HUDEP-2 (cell line): ENCODE data around the gene FXYD2.
"Not testable (repeated sequence)": the region's sequence is repeated elsewhere in the genome, so short reads cannot be mapped to it uniquely, and the experiment has no call there.

Source experiments
- DNase-seq, 76 experiments: peaks; one replicate each; lab custom pipeline; 2025; ENCODE audit not compliant: unreplicated experiment in 76 of 76; lab: John Stamatoyannopoulos, UW

FXYD2 gene

DNA sequence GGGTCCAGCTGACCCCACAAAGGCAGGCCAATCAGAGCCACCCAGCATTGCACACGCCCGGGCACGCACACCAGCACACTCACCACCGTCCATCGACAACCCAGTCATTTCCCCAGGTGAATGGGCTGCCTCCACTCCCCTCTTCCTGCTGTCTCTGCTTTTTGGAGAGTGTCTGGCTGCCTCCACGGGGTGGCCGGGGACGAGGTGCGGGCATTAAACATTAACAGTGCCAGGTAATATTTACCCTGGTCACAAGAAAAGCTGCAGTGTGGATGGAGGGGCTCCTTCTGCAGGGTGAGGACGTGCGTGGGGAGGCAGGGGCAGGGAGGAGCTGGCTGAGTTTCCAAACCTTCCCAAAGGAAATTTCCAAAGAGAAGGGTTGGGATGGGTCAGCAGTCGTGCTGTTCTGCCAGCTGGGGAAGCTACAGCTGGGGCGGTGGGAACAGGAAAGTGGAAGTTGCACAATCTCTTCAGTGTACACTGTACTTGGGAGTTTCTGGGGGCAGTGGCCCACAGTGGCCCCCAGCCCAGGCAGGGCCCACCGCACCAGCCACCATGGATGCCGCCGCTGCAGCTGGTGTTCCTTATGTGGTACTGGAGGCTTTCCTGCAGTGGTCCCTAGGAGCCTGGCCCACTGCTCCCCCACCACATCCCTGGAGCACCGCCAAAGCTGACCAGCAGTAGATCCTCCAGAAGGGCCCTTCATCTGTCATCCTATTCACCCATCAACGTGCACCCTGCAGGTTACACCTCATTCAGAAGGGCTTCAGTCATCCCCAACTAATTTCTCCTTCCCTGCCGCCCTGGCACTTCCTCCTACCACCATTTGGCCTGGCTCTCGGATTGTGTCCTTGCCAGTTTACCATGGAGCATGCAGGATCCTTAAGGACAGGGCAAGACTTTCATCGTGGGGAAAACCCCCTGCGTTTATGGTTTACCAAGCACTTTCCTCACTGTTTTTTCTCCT, at the start of gene FXYD2:
Gene FXYD2 (minus strand): TSS at position 174 of the 967 bp plus-strand sequence. CDS start 66 bp downstream, at position 108.
- no peak for DNase-seq

DNA sequence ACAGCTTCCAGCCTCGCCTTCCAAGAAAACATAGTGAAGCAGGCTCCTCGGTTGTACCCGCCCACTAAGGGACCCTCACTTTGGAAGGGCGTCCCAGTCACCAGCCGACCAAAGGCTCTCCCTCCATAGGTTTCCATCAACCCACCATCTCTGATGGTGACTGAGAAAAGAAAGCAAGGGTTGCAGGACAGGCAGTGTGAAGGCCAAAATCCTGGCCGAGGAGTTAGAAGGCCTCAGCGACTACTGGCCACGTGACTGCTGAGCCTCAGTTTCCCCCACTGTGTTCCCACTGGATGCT, 49.2 kb upstream of the FXYD2 start:
- DNase-seq, result no peak

GRCh38 chr11:117872975-117873827, 48.7 kb upstream of the FXYD2 start:
- no peak for DNase-seq

DNA sequence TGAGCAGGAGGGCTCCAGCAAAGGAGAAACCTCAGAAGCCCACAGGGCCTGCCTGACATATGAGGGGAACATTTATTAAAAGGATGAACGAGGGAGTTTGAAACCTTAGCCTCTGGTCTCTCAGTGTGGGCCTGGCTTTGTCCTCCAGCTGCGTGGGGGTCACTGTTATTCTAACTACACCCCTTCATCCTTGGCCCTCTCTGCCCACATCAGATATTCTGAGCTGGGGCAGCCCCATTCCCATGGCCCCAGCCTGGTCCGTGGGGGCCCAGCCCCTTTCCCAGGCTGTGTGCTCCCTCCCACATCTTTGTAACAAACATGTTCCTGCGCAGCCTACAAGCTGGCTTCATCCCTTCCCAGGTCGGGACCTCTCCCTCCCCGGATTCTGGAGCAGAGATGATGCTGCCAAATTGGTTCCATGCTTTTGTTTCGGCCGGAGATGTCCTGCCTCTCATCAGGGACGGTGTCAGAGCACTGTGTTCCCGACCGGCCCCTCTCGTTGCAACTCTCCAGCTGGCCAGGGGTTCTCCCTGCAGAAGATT, 47.9 kb upstream of the FXYD2 start:
- no peak for DNase-seq

GRCh38 chr11:117871784-117872183, 47.2 kb upstream of the FXYD2 start:
- no peak for DNase-seq

DNA sequence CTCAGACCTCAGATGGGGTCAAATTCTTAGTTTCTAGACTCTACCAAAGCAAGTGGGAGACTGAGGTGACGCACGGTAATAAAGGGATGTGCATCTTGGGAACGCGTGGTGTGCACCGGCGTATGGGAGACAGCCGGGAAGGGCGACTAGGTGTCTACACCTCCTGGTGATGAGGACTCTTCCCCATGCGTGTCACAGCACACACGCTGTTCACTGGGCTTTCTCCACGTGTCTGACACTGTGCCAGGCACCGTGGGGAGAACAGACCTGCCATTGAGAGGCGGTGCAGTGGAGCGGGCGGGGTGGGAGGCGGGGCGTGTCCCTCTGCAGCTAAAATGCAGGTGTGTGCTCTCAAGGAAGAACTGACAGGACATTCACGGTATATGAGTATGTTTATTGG, 46.6 kb upstream of the FXYD2 start:
- DNase-seq, result no peak

DNA sequence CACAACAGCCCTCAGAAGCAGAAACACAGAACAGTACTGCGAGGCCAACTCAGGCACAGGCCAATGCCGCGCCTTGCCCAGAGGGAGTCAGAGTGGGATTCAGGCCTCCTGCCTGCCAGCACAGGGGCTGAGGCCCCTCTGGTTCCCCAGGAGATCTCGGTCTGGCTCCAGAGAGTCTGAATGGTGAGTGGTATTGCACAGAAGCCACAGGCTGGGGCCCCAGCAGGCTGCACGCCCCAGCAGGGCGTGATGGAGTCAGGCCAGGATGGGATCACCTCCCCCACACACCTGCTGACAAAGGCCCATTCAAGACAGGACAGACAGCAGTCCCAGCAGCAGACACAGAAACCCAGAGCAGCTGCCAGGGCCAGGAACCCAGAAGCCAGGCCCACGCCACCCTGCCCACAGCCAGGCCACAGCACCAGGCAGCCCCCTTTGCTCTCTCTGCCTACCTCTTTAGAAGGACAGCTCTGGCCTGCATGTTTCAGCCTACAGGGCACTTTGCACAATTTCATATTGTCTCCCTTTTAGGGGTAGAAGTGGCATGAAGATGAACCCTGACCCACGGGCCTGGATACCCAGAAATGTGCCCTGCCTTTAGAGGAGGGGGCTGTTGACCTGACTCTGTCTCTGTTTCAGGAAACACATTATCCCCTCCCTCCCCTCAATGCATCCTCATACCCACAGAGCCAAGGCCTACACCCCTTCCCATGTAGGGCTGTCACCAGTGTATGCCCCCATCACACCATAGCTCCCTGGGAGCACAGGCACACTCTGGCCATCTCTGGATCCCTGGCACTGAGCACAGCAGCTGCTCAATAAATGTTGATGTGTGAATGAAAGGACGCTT, 45.8 kb upstream of the FXYD2 start:
- DNase-seq, result no peak

DNA sequence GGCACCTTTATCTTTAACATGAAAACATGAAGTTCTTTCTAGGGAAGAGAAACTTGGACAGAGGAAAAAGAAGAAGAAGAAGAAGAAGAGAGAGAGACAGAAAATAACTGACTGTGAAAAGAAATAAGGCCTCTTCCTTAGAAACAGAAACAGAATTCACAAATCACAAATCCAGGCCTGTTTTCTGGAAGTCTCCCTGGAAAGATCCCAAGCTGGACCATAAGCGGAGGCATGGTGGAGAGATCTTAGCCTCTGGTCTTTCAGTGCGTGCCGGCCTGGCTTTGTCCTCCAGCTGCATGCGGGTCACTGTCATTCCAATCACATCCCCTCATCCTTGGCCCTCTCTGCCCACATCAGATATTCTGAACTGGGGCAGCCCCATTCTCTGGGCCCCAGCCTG, 45.1 kb upstream of the FXYD2 start:
- DNase-seq, result no peak

DNA sequence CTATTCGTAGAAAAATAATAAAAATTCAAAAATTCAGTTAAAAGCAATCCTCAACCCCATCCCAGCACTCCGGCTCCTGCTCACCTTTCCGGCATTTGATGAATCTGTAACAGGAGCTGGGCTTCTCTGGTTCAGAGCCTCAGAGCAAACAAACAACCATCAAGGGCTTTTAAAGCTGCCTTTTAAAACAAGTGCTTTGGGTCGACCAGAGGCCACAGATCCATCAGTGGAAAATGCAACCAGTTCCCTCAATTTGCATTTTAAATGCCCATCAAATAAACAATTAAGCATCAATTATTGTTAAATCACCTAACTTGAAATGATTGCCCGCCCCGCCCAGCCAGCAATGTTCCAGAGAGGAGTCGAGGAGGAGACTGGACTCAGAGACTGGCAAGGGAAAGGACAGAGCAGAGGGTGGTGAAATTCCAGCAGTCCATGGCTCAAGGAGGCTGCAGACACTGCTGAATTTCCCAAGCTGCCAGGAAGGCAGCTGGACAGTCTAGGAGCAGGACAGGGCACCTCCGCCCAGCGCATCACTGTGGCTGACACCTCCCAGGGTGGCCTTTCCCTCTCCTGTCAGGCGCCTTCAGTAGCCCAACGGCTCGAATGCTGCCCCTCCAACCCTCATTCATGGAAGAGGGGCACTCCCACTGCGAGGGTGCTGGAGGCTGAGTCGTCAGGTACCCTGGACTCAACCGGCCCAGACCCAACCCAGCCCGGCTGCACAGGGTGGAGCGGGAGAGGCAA, 44.4 kb upstream of the FXYD2 start:
- DNase-seq, result no peak

GRCh38 chr11:117868088-117868487, 43.5 kb upstream of the FXYD2 start:
- DNase-seq, result no peak

DNA sequence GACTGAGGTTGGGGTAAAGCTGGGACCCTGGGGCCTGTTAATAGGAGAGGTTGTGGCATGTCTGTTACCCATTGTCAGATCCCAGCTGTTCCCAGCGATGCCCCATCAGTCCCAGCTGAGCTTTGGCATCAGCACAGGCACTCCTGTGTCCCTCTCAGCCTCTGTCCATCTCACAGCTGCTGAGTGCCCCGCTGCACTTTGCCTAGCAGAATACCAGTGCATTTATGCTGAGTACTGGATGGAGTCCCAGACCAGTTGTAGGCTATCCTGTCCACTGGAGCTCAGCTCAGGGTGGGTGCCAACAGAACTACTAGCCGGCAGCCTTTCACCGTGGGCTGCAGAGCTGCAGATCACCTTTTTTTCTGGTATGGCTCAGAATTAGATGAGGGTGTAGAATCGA, 42.0 kb upstream of the FXYD2 start:
- no peak for DNase-seq

DNA sequence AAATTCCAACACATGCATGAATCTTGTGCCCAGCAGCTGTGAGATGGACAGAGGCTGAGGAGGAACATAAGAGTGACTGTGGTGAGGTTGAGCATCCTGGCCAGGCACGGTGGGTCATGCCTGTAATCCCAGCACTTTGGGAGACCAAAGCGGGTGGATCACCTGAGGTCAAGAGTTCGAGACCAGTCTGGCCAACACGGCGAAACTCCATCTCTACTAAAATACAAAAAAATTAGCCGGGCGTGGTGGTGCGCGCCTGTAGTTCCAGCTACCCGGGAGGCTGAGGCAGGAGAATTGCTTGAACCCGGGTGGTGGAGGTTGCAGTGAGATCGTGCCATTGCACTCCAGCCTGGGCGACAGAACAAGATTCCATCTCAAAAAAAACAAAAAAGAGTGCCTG, 41.0 kb upstream of the FXYD2 start:
- DNase-seq, result not testable (repeated sequence)

GRCh38 chr11:117863383-117863782, 38.8 kb upstream of the FXYD2 start:
- DNase-seq, result no peak

DNA sequence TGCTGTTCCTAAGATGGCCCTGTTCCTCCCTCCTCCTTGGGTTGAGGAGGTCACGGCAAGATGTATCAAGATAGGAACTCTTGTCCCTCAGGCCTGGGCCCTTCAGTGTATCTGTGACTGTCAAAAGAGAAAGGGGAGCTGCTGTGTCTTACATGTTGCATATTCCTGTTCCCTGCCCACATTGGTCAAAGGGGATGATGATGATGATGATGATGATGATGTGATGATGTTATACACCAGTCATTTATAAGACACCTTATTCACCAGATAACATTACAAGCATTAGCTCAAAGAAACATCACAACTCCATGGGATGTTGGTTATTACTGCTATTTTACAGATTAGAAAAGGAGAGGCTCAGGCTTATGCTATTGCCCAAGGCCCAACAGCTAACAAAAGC, 38.2 kb upstream of the FXYD2 start:
- DNase-seq, result no peak

DNA sequence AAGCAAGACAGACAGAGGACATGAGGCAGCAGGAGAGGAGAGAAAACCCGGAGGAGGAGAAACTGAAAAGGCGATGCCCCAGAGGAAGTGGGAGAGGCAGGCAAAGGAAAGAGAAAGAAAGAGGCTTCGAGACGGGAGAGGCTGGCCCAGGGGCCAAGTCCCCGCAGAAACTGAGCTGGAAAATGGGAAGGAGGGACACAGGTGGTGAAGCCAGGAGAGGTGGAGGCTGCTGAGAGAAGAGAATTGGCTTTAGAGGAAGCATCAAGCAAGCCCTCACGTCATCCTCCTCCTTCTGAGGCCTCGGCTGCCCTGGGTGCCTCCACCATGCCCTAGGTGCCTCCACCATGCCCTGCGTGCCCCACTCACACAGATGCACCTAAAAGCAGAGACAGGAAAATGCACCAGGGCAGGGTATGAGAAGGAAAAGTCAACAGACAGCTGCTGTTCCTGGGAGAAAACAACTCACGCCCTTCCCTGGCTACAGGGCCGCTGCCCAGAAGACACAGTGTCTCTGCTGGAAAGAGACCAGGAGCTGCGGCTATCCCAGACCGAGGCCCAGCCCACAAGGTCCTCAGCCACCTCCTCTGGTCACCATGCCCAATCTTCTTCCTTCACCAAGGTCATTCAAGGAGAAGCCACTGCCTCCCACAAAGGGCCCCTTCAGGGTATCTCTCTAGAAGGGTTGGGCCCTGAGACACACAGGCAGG, 37.6 kb upstream of the FXYD2 start:
- DNase-seq, result no peak

- no peak for DNase-seq
These were observed 36.8 kb upstream of the FXYD2 start for GRCh38 chr11:117861151-117862018.

GRCh38 chr11:117860139-117860538, 35.6 kb upstream of the FXYD2 start:
- DNase-seq, result no peak

GRCh38 chr11:117859488-117860112, 35.1 kb upstream of the FXYD2 start:
- DNase-seq, result no peak
